RWPE2 (cell line): ENCODE data around the gene OR51B2.
A peak's percentile ranks its signal among the peaks of the same experiment; 100 is the strongest.

Experiments
- ATAC-seq: fragments of 200-7000 bp; cut with Tn5 transposase; 3 replicates; pipeline ENCODE4 v1.9.1; 2021; ENCODE audit warnings: low read depth
- DNase-seq: peaks from one replicate; pipeline ENCODE4 v3.0.0-alpha.2; 2020; ENCODE audit warnings: low spot score
- H3K27ac ChIP-seq: fragments of 450-650 bp; 2 replicates; pipeline ENCODE4 v1.5.1; 2017; ENCODE audit warnings: mild to moderate bottlenecking; ENCODE audit not compliant: poor library complexity, severe bottlenecking
- H3K27me3 ChIP-seq: fragments of 250-450 bp; sonication (Bioruptor Pico); 2 replicates; pipeline ENCODE4 v1.5.1; 2021; ENCODE audit warnings: mild to moderate bottlenecking, moderate library complexity; ENCODE audit not compliant: insufficient read depth, poor library complexity, severe bottlenecking
- H3K36me3 ChIP-seq: fragments of 250-450 bp; sonication (Bioruptor Pico); 2 replicates; pipeline ENCODE4 v1.5.1; 2020; ENCODE audit warnings: low read depth, mild to moderate bottlenecking, moderate library complexity
- H3K4me1 ChIP-seq: fragments of 250-450 bp; sonication (Bioruptor Pico); 2 replicates; pipeline ENCODE4 v1.5.1; 2021; ENCODE audit warnings: mild to moderate bottlenecking, moderate library complexity; ENCODE audit not compliant: insufficient read depth, poor library complexity, severe bottlenecking
- H3K4me3 ChIP-seq: fragments of 250-450 bp; sonication (Bioruptor Pico); 2 replicates; pipeline ENCODE4 v1.5.1; 2021; ENCODE audit warnings: mild to moderate bottlenecking, moderate library complexity; ENCODE audit not compliant: severe bottlenecking
- H3K9me3 ChIP-seq: fragments of 250-450 bp; sonication (Bioruptor Pico); 2 replicates; pipeline ENCODE4 v1.5.1; 2021; ENCODE audit warnings: mild to moderate bottlenecking, moderate library complexity; ENCODE audit not compliant: severe bottlenecking
- TF ChIP-seq, protein P1 (sequence below): fragments of 450-650 bp; IDR thresholded peaks from one replicate; pipeline ENCODE4 v1.5.1; 2017; ENCODE audit warnings: mild to moderate bottlenecking, moderate library complexity; ENCODE audit not compliant: poor library complexity, severe bottlenecking

The OR51B2 gene

DNA sequence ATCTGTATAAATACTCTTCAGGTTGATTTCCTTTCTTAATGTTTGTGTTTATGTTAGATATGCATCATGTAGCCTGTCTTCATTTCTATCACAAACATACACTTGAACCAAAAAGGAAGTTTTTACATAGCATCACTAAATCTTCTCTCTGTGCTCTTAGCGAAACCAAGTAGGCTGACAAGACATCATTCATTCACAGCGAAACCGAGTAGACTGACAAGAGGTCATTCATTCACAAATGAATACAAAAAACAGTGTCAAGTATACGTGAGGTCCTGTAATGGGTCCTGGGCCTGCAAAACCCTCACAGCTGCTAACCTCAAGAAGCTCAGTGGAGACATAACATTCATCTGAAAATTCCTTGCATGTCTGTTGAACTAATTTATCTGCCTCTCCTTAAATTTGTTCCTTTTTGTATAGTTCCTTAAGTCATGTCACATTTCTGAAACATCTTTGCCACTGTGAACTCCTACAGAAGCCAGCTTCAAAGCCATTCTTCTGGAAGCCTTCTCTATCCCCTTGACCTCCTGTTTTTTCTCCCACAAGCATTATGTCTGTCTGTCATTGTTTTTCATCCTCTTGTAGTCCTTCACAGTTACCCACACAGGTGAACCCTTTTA lies 44.5 kb downstream of the OR51B2 start:
- Histone ChIP-seq H3K27ac (peak overlapping the region; percentile 15), H3K4me1 (peaks cover 16% of the 10 kb centered on the region), H3K4me3 (no peak overlapping the region), H3K27me3 (no peaks in the 10 kb centered on the region), H3K9me3 (no peaks in the 10 kb centered on the region), H3K36me3 (no peaks in the 10 kb centered on the region)
- no peak for ATAC-seq
- DNase-seq: no peak
- TF ChIP-seq, protein P1, sequence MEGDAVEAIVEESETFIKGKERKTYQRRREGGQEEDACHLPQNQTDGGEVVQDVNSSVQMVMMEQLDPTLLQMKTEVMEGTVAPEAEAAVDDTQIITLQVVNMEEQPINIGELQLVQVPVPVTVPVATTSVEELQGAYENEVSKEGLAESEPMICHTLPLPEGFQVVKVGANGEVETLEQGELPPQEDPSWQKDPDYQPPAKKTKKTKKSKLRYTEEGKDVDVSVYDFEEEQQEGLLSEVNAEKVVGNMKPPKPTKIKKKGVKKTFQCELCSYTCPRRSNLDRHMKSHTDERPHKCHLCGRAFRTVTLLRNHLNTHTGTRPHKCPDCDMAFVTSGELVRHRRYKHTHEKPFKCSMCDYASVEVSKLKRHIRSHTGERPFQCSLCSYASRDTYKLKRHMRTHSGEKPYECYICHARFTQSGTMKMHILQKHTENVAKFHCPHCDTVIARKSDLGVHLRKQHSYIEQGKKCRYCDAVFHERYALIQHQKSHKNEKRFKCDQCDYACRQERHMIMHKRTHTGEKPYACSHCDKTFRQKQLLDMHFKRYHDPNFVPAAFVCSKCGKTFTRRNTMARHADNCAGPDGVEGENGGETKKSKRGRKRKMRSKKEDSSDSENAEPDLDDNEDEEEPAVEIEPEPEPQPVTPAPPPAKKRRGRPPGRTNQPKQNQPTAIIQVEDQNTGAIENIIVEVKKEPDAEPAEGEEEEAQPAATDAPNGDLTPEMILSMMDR: no peak

DNA sequence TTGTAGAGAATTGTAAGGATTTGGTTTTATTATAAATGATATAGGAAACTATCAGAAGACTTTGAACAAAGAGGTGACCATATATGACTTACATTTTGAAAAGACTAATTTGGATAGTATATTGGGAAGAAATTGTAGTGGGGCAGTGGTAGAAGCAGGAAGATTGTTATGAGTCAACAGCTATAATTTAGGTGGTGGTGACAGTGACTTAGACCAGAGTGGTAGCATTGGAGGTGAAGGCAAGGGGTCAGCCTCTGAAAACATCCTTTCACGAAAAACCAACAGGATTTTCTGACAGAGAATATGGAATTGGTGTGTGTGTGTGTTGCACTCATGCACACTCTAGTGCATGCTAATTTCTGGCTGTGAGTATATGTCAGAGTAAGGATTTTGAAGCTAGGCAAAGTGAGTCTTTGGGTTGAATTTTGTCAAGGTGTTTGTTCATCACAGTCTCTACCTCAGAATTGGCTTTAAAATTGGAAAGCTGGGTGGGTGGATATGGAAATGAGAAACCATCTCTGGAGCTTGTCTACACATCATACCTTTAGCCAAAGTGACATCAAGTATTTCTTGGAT lies 46.2 kb downstream of the OR51B2 start:
- H3K27ac ChIP-seq: no peak overlapping the region
- no peaks in the 10 kb centered on the region for H3K27me3 ChIP-seq
- no peaks in the 10 kb centered on the region for H3K9me3 ChIP-seq
- peaks cover 22% of the 10 kb centered on the region for H3K4me1 ChIP-seq
- H3K4me3 ChIP-seq: no peak overlapping the region
- TF ChIP-seq, protein P1: no peak
- ATAC-seq (no peak), DNase-seq (no peak)
- no peaks in the 10 kb centered on the region for H3K36me3 ChIP-seq

DNA sequence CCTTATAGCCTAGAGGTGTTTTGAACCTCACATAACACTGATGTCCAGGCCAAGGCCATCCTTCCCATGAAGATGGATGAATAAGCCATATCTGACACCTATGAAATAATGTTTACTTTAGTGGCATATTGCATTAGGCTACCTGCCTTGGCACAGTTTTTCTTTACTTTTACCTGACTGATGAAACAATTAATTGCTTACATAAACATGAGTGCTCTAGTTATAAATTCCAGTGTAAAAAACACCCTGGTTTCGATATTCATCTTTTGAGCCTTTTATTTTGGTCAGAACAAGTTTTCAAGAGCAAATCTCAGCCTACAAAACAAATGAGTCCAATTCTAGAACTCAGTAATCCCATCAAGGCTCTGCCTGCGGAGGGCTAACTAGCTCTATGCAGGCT lies 47.4 kb downstream of the OR51B2 start:
- Histone ChIP-seq H3K4me1 (peaks cover 22% of the 10 kb centered on the region), H3K9me3 (no peaks in the 10 kb centered on the region), H3K27me3 (no peaks in the 10 kb centered on the region), H3K4me3 (no peak overlapping the region), H3K36me3 (no peaks in the 10 kb centered on the region), H3K27ac (no peak overlapping the region)
- DNase-seq (no peak), ATAC-seq (no peak)
- TF ChIP-seq, protein P1: no peak

DNA sequence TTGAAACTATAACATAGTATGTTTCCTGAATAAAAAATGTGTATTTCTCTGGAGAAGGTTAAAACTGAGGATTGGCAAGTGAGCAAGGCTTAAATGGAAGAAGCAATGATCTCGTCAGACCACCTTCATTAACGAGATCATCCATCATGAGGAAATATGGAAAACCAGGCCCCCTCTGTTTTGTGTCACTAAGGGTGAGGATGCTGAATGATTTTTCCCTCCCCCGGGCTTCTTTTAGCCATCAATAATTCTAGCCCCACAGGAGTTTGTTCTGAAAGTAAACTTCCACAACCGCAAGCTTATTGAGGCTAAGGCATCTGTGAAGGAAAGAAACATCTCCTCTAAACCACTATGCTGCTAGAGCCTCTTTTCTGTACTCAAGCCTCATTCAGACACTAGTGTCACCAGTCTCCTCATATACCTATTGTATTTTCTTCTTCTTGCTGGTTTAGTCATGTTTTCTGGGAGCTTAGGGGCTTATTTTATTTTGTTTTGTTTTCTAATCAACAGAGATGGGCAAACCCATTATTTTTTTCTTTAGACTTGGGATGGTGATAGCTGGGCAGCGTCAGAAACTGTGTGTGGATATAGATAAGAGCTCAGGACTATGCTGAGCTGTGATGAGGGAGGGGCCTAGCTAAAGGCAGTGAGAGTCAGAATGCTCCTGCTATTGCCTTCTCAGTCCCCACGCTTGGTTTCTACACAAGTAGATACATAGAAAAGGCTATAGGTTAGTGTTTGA lies 48.6 kb downstream of the OR51B2 start:
- Histone ChIP-seq H3K4me1 (peaks cover 17% of the 10 kb centered on the region), H3K27ac (no peak overlapping the region), H3K36me3 (no peaks in the 10 kb centered on the region), H3K9me3 (no peaks in the 10 kb centered on the region), H3K27me3 (no peaks in the 10 kb centered on the region), H3K4me3 (no peak overlapping the region)
- DNase-seq (no peak), ATAC-seq (no peak)
- TF ChIP-seq, protein P1: no peak
